Smooth muscle cell (in vitro differentiated cells): ENCODE measurements around the gene PTP4A2. TPM values are rescaled to one million over a fixed set of nuclear protein-coding genes. Genes with fewer than 3 reads are reported as not detected.
A peak's percentile ranks its signal among the peaks of the same experiment; 100 is the strongest.

ENCODE experiments used
- DNase-seq: peaks from one replicate; lab custom pipeline; 2025; ENCODE audit not compliant: unreplicated experiment; lab: John Stamatoyannopoulos, UW
- H2AFZ ChIP-seq: fragments of 200-600 bp; sonication (generic); 2 replicates; pipeline ENCODE4 v1.6.0; 2016; ENCODE audit warnings: antibody characterized with exemption, low read depth, mild to moderate bottlenecking
- H3F3A ChIP-seq: fragments of 200-600 bp; sonication (generic); 2 replicates; pipeline ENCODE4 v1.6.0; 2017; ENCODE audit warnings: antibody characterized with exemption, low read depth
- H3K27ac ChIP-seq: fragments of 200-600 bp; sonication (generic); 2 replicates; pipeline ENCODE4 v1.5.1; 2016; ENCODE audit warnings: low read depth, mild to moderate bottlenecking
- H3K27me3 ChIP-seq: fragments of 200-600 bp; sonication (generic); 2 replicates; pipeline ENCODE4 v1.6.1; 2016; ENCODE audit warnings: low read depth, mild to moderate bottlenecking
- H3K36me3 ChIP-seq: fragments of 200-600 bp; sonication (generic); 2 replicates; pipeline ENCODE4 v1.5.1; 2016; ENCODE audit warnings: low read depth
- H3K4me1 ChIP-seq: fragments of 200-600 bp; sonication (generic); 2 replicates; pipeline ENCODE4 v1.5.1; 2016; ENCODE audit warnings: low read depth
- H3K4me2 ChIP-seq: fragments of 200-600 bp; sonication (generic); 2 replicates; pipeline ENCODE4 v1.6.0; 2016; ENCODE audit warnings: mild to moderate bottlenecking
- H3K4me3 ChIP-seq: fragments of 200-600 bp; sonication (generic); 2 replicates; pipeline ENCODE4 v1.5.1; 2016; ENCODE audit warnings: mild to moderate bottlenecking
- H3K79me2 ChIP-seq: fragments of 200-600 bp; sonication (generic); 2 replicates; pipeline ENCODE4 v1.6.0; 2016; ENCODE audit warnings: low read depth, mild to moderate bottlenecking
- H3K9ac ChIP-seq: fragments of 200-600 bp; sonication (generic); 2 replicates; pipeline ENCODE4 v1.6.0; 2016; ENCODE audit warnings: low read depth
- H3K9me3 ChIP-seq: fragments of 200-600 bp; sonication (generic); replicated peaks from 2 replicates; pipeline ENCODE4 v1.5.1; 2016; ENCODE audit warnings: low read depth
- H4K20me1 ChIP-seq: fragments of 200-600 bp; sonication (generic); 2 replicates; pipeline ENCODE4 v1.6.0; 2016; ENCODE audit warnings: low read depth
- CTCF ChIP-seq: fragments of 200-600 bp; sonication (generic); IDR thresholded peaks from 2 replicates; pipeline ENCODE4 v1.5.1; 2017; ENCODE audit warnings: borderline replicate concordance, mild to moderate bottlenecking, antibody characterized with exemption; ENCODE audit not compliant: insufficient read depth, poor library complexity, severe bottlenecking
- WGBS: methylation state at CpG from one replicate; pipeline ENCODE4 v1.1.7; 2016; ENCODE audit warnings: low lambda C conversion rate; 5-methylcytosine and 5-hydroxymethylcytosine counted together
- polyA plus RNA-seq: library from polyadenylated mRNA; unstranded; fragments of >200 nt; fragmentation: Nextera tagmentation; extraction: Ambion mirVana; gene quantifications from 2 replicates; pipeline ENCODE4 v1.2.1, GENCODE V29; 2016
- total RNA-seq: library from RNA; depleted of rRNA; stranded (reverse); fragments of >200 nt; gene quantifications from 2 replicates; pipeline ENCODE4 v1.2.3, GENCODE V29; 2014

PTP4A2 gene
- total and polyA plus RNA-seq, 2 experiments from 2014 or later, result 334 to 460 TPM

- Histone ChIP-seq H3K36me3 (no peaks in the 10 kb centered on the region), H2AFZ (no peak overlapping the region), H4K20me1 (no peaks in the 10 kb centered on the region), H3K4me1 (no peaks in the 10 kb centered on the region), H3K4me2 (no peak overlapping the region), H3K4me3 (no peak overlapping the region), H3K9me3 (no peaks in the 10 kb centered on the region), H3K27ac (no peak overlapping the region), H3F3A (no peaks in the 10 kb centered on the region), H3K27me3 (no peaks in the 10 kb centered on the region), H3K79me2 (no peaks in the 10 kb centered on the region), H3K9ac (no peak overlapping the region)
- 77% methylated on average over 1 of the region's 1 CpG for WGBS
- no peak for DNase-seq
- TF ChIP-seq CTCF, result no peak
Measured at GRCh38 chr1:31976401-31976800, 38.2 kb upstream of the PTP4A2 start.

- Histone ChIP-seq H3K4me3 (no peak overlapping the region), H3K79me2 (no peaks in the 10 kb centered on the region), H3K27ac (no peak overlapping the region), H2AFZ (no peak overlapping the region), H3K9ac (no peak overlapping the region), H3K9me3 (no peaks in the 10 kb centered on the region), H3K27me3 (no peaks in the 10 kb centered on the region), H4K20me1 (no peaks in the 10 kb centered on the region), H3F3A (no peaks in the 10 kb centered on the region), H3K4me2 (no peak overlapping the region), H3K4me1 (no peaks in the 10 kb centered on the region), H3K36me3 (no peaks in the 10 kb centered on the region)
- no peak for DNase-seq
- TF ChIP-seq CTCF, result no peak
- WGBS, result 92% methylated on average over 3 of the region's 3 CpGs
Measured at GRCh38 chr1:31970873-31971272, 32.7 kb upstream of the PTP4A2 start.

- Histone ChIP-seq H3F3A (peaks cover 9% of the 10 kb centered on the region), H3K9me3 (no peaks in the 10 kb centered on the region), H3K79me2 (no peaks in the 10 kb centered on the region), H2AFZ (peak overlapping the region; percentile 73), H3K4me2 (no peak overlapping the region), H3K9ac (no peak overlapping the region), H3K27me3 (no peaks in the 10 kb centered on the region), H4K20me1 (no peaks in the 10 kb centered on the region), H3K4me3 (no peak overlapping the region), H3K27ac (no peak overlapping the region), H3K36me3 (no peaks in the 10 kb centered on the region), H3K4me1 (peaks cover 5% of the 10 kb centered on the region)
- no peak for TF ChIP-seq CTCF
- DNase-seq, result no peak
- WGBS, result 84% methylated on average over 8 of the region's 8 CpGs
Measured at GRCh38 chr1:31961536-31961935, 23.4 kb upstream of the PTP4A2 start.

- DNase-seq, result no peak
- Histone ChIP-seq H2AFZ (no peak overlapping the region), H3K9me3 (no peaks in the 10 kb centered on the region), H3K27me3 (no peaks in the 10 kb centered on the region), H3K27ac (no peak overlapping the region), H3K4me1 (peaks cover 23% of the 10 kb centered on the region), H3K4me3 (no peak overlapping the region), H3F3A (peaks cover 22% of the 10 kb centered on the region), H4K20me1 (no peaks in the 10 kb centered on the region), H3K4me2 (no peak overlapping the region), H3K36me3 (no peaks in the 10 kb centered on the region), H3K79me2 (no peaks in the 10 kb centered on the region), H3K9ac (no peak overlapping the region)
- 90% methylated on average over 6 of the region's 6 CpGs for WGBS
- TF ChIP-seq CTCF, result no peak
Measured at GRCh38 chr1:31959521-31960340, 21.6 kb upstream of the PTP4A2 start.
